ENCODE results near the gene BFAR.
A peak's percentile ranks its signal among the peaks of the same experiment; 100 is the strongest.
"Not testable (repeated sequence)": the region's sequence is repeated elsewhere in the genome, so short reads cannot be mapped to it uniquely, and the experiment has no call there.

Gene BFAR

DNA sequence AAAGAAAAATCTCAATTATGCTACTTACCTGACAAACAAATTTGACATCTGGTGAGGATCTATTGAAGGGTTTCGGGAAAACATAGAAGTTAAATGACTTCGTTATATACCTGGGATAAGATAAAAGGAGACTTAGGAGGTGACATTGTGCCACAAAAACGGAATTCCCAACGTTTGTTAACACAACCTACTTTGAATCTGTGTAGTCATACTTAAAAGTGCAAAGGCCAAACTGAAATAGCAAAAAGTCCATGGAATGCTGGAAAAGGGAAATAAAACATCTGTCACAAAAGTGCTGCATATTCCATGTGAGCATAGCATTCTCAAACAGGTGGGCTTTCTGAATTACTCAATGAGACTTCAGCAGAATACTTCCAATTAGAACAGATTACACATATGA lies 5.7 kb upstream of the BFAR start:
- H3K4me3 ChIP-seq (ENCODE audit: low read depth, low read length) = no peak overlapping the region
- DNase-seq (ENCODE audit: low read depth) = no peak
- TF ChIP-seq, protein P1, sequence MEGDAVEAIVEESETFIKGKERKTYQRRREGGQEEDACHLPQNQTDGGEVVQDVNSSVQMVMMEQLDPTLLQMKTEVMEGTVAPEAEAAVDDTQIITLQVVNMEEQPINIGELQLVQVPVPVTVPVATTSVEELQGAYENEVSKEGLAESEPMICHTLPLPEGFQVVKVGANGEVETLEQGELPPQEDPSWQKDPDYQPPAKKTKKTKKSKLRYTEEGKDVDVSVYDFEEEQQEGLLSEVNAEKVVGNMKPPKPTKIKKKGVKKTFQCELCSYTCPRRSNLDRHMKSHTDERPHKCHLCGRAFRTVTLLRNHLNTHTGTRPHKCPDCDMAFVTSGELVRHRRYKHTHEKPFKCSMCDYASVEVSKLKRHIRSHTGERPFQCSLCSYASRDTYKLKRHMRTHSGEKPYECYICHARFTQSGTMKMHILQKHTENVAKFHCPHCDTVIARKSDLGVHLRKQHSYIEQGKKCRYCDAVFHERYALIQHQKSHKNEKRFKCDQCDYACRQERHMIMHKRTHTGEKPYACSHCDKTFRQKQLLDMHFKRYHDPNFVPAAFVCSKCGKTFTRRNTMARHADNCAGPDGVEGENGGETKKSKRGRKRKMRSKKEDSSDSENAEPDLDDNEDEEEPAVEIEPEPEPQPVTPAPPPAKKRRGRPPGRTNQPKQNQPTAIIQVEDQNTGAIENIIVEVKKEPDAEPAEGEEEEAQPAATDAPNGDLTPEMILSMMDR (IDR thresholded peaks at IDR 0.05; ENCODE audit: insufficient read depth, low read depth, low read length, missing control alignments) = no peak

DNA sequence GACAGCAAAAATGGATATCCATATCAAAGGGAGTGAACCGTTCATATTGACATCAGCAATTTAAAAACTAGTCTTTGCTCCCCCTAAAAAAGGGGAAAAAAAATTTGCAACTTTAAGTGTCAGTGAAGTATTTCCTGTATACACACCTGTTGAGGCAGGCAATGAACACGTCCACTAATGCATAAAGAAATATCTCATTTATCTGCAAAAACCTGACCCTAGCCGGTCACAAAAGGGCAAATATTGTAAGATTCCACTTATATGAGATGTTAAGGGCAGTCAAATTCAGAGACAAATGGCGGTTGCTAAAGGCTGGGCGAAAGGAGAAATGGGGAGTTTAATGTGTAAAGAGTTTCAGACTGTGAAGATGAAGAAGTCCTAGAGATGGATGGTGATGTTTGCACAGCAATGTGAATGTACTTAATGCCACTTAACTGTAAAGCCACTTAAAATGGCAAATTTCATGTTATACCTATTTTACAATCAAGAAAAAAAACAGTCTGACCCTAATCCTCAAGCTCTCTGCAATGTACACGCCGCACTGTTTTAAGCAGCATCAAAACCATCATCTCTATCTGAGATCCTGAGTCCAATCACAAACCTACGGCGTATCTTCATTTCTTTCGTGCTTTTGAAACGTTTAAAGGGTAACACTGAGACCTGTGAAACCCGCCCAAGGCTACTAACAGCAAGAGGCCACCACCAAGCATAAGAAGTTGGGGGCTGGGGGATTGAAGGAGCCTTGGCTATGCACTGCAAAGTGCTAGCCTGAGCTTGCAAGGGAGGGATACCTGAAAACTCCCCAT lies 3.7 kb upstream of the BFAR start:
- peak; percentile 30 for DNase-seq (ENCODE audit: low read depth)
- TF ChIP-seq, protein P1 (IDR thresholded peaks at IDR 0.05; ENCODE audit: insufficient read depth, low read depth, low read length, missing control alignments) = no peak

DNA sequence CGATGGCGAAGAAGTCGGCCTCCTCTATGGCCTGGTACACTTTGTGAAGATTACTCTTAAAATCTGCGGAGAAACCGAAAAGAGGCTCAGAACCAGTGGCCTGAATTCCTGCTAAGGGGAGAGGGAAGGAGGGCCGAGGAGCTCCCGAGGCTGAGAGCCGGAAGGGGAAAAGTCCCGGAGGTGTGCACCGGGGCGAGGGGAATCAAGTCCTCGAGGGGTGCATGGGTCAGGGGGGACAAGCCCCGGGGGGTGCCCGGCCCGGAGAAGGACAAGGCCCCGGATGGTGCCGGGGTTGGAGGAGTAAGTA lies 3.2 kb upstream of the BFAR start:
- H3K4me3 ChIP-seq (ENCODE audit: low read depth, low read length) = peak overlapping the region; percentile 65
- DNase-seq (ENCODE audit: low read depth) = no peak
- TF ChIP-seq, protein P1 (IDR thresholded peaks at IDR 0.05; ENCODE audit: insufficient read depth, low read depth, low read length, missing control alignments) = no peak

More for the DNA sequence above, 3.7 kb upstream of the BFAR start:
- peak overlapping the region; percentile 65 for H3K4me3 ChIP-seq (ENCODE audit: low read depth, low read length)

DNA sequence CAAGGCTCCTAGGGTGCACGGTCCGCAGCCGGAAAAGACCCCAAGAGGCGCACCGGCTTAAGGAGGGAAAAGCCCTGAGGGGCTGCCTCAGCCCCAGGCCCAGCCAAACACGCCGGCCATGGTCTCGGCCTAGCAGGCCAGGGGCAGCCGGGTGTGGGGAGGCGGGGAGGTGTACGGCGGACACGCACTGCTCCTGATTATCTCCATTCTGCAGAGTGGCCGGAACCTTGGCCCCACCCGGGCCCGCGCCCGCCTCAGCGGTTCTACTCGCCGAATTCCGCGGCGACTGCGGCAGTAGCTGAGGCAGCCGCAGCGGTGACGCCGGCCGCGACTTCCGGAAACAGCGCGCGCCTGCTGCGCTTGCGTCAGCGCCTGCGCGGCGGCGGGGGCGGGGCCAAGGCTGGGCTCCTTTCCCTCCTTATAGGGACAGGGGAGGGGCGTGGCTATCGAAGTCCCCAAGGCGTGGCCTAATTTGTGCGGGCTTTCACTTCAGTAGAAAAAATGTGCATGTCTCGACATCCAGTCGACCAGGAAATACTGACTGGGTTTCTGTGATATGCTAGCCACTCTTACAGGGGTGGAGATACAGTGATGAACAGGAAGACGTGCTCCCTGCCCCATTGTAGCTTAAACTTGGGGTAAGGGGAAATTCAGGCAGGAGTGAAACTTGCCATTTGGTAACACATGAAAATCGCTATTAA lies 2.7 kb upstream of the BFAR start, which contains the start of gene PARN:
TSS of gene PARN (minus strand) at position 342 of the 701 bp plus-strand sequence. CDS start at position 207, 135 bp downstream.
- TF ChIP-seq, protein P1 (IDR thresholded peaks at IDR 0.05; ENCODE audit: insufficient read depth, low read depth, low read length, missing control alignments) = no peak
- H3K4me3 ChIP-seq (ENCODE audit: low read depth, low read length) = peak within 1 kb of the TSS; percentile 65
- peak; percentile 99 for DNase-seq (ENCODE audit: low read depth)

DNA sequence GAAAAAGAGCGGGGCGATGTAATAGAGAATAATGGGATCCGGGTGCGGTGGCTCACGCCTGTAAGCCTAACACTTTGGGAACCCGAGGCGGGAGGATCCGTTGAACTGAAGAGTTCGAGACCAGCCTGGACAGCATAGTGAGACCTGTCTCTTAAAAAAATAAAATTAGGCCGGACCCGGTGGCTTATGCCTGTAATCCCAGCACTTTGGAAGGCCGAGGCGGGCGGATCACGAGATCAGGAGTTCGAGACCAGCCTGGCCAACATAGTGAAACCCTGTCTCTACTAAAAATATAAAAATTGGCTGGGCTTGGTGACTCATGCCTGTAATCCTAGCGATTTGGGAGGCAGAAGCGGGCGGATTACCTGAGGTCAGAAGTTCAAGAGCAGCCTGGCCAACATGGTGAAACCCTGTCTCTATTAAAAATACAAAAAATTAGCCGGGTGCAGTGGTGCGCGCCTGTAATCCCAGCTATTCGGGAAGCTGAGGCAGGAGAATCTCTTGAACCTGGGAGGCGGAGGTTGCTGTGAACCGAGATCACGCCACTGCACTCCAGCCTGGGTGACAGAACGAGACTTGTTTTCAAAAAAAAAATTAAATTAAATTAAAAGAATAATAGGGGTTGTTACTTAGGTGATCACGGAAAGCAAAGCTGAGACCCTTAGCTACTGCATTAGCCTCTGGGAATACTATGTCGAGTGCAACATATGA lies 2.0 kb upstream of the BFAR start:
- peak overlapping the region; percentile 46 for H3K4me3 ChIP-seq (ENCODE audit: low read depth, low read length)
- not testable (repeated sequence) for DNase-seq (ENCODE audit: low read depth)

DNA sequence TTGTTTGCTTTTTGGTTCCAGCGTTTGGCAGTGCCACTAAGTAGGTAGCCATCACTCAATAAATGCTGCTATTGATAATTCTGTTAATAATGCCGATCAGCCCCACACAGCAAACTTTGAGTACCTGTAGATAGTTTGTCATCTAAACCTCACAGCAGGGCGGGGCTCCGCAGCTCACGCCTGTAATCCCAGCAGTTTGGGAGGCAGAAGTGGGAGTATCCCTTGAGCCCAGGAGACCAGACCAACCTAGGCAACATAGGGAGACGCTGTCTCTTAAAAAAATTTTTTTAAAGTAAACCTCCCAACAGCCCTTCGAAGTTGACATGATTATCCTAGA lies 1.6 kb downstream of the BFAR start:
- H3K4me3 ChIP-seq (ENCODE audit: low read depth, low read length) = peak overlapping the region; percentile 92
- no peak for DNase-seq (ENCODE audit: low read depth)
- TF ChIP-seq, protein P1 (IDR thresholded peaks at IDR 0.05; ENCODE audit: insufficient read depth, low read depth, low read length, missing control alignments) = no peak

Measured in GM12865 (cell line).